Activated CD4-positive, CD25-positive, alpha-beta regulatory T cell treated with anti-CD3 and anti-CD28 coated beads, Interleukin-2, amount 50 U/mL, for 24 hours (primary cell): Measurements from ENCODE around the gene CENPX.

Experiments
- ATAC-seq, 2 donors: fragments of 150-1000 bp; cut with Tn5 transposase; one replicate each; pipeline ENCODE4 v1.10.0; 2021; ENCODE audit warnings: mild to moderate bottlenecking in 1 of 2, moderate library complexity in 1 of 2

The CENPX gene

DNA sequence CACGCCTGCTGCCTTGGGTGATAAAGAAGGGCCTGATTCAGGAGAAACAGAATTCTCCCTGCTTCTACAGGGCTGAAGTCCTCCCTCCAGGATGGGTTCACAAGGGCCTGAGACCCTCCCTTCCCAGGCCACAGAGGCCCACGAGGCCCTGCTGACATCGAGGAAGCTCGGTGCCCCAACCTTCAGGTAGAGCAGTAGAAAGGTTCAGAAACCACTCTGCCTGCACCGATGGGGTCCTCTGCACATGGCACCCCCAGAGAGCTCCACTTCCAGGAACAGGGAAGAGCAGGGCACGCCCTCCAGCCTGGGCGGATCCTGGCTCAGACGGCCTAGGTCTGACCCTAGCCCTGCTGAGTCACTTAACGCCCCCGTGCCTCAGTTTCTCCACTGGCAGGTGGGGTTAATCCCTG, 773 bp downstream of the CENPX start:
- ATAC-seq, result no peak

DNA sequence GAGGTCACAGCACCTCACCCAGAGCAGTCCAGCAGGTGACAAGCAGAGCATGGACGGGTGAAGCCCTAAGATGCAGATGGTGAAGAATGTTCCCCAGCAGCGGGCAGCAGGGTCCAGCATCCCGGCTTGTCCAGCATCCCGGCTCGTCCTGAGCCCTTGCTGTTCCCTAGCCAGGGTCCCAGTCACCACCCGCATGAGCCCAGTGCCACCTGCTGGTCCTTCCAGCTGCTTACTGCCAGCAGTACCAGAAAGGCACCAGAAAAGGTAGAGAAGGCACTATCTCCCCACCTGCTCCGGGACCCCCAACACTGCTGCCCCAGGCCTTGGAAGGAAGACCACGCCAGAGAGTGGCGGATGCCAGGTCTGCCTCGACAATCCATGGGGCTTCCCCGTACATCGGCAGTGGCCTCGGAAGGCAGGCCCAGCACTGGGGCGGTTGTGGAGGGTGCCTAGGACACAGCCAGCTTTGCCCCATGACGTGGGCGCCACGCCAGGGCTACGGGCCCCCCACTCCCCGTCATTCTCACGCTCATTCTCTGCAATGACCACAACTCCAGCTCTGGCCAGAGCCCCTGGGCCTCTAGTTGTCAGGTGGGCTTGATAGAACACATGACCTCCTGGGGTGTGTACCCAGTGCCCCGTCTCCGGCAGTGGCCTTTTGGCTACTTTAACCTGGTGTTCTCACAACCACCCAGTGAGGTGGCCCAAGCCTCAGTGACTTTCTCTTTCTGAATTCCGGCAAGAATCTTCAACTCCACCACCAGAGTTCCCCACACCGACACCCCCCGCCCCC, 1.4 kb downstream of the CENPX start:
- ATAC-seq, result no peak

DNA sequence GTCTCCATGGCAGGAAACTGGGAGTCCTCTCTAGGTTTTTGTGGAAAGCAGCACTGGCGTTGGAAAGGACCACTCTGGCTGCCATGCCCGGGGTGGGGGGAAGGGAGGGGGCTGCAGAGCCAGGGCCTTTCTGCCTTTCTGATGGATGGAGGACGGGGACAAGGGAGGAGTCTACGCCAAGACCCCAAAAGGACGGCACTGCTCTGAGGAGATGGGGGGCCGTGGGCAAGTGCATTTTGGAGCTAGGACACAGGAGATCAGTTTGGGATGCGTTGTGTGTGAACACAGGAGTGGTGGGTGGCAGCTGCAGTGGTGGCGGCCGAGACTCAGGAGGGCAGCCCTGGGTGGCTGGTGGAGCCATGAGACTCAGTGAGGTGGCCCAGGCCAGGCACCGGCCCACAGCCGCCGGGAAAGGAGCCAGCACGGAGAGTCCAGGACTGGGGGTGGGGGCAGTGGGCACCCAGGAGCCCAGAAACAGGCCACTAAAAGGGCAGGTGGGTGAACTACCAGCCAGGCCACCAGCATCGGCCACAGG, 2.0 kb downstream of the CENPX start:
- ATAC-seq, result no peak

DNA sequence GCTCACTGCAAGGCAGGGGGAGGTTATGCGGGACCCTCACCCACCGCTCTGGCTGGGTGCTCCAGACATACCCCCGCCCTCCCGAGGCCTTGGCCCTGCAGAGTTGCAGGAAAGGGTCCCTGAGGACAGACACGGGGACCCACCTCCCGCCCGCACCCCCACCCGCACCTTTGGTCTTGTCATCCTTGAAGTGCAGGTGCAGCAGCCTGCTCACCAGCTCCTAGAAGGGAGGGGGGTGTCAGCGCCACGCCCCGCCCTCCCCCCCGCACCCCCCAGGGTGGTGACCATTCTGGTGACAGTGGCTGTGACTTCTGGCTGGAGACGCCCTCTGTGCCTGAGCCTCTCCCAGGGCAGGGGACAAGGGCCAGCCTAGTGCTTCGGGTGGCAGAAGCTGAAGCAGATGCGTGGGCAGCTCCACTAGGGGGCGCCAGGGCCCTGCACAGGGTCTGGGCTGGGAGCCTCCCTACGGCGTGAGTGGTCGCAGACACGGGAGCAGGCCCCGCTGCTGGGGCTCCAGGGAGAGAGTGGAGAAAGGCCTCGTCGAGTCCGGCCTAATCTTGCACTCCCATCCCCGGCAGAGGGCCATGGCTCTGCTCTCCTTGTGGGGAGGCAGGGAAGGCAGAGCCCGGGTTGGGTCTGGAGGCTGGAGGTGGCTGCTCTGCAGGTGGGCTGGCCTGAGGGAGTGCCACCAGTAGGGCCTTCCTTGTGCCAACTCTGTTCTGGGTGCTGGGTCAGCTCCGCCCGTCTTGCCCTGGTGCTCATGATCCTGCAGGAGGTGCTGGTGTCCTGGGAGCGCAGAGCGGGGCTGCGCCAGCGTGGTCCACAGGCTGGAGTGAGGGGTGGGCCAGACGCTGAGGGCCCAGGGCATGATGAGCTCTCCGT, 2.7 kb downstream of the CENPX start:
- no peak for ATAC-seq

DNA sequence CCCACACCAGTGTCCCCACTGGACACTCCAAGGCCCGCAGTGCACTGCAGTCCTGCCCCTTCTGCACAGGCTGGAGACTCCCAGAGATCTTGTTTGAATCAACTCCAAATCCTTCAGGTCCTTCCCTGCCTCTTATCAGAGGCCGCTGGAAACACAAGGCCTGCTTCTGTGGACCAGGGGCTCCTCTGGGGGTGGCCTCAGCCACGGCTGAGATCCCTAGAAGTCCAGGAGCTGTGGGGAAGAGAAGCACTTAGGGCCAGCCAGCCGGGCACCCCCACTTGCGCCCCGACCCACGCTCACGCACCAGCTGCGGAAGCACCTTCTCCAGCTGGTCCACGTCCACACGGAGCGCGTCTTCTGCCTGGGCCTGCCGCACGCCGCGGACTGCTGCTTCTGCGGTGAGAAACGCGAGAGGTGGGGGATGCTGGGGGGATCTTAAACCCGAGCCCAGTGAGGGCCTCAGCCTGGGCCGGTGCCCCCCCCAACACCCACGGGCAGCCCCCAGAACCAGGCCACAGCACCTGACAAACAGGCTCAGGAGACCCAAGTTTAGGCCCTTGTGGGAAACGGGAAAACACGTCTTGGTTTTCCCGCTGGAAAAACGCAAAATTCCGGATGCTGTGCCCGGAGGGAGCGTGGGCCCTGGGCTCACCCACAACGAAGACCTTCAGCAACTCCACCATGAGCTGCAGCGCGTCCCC, 3.5 kb downstream of the CENPX start:
- ATAC-seq, result no peak

DNA sequence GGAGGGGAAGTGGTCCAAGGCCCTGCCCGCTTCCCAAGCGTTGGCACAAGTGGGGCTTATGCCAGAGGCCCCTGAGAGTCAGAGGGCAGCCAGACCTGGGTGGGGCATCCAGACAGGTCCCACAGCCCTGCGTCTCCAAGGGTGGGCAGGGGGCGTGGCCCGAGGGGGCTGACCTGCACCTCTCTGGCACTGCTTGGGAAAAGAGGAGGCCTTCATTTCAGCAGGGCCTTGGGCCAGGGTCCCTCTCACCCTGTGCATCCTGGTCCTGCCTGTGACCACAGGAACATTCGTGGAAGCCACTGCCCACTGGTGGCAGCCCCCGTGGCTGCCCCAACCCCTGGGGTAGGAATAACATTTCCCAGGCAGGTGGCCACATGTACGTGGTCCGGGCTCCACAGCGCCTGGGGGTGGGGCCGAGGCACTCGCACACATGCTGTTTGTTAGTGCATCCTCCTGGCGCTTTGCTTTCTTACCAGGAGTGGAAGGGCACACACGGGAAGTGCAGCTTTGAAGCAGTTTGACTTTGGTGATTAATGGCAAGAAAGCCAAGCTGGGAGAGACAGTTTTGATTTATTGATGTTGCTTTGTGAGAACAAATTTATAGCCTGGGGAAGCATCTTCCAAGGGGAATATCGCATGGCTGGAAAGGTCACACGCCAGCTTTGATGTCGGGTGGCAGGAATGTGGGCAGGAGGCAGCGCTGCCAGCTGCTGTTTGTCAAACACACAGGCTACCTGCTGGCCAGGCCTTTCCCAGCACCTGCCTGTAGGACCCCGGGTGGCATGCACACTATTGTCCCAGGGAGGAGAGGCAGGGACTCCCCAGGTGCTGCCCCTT, 4.3 kb downstream of the CENPX start:
- ATAC-seq, result no peak

DNA sequence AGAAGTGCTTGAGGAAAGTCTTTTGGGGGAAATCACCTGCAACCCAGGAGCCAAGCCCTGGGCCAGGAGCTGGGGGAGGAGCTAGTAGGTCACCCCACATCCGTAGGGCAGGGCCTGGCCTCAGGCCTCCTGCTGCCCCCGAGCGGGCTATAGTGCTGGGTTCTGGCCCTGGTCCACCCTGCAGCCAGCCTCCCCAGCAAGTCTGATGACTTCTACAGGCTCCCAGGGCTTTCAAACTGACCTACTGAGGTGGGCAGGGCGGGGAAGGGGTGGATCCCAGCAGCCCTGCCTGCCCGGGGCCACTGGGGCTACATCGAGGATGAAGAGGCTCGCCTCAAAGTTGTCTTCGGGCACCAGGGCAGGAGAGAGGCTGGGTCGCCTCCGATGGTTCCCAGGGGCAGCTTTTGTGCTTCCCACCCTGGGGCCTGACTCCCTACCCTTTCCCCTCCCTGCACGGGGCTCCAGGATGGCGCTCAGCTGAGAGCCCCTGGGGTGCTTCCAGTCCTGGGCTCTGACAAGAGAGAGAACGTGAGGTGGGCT, 5.0 kb downstream of the CENPX start:
- ATAC-seq, result no peak

DNA sequence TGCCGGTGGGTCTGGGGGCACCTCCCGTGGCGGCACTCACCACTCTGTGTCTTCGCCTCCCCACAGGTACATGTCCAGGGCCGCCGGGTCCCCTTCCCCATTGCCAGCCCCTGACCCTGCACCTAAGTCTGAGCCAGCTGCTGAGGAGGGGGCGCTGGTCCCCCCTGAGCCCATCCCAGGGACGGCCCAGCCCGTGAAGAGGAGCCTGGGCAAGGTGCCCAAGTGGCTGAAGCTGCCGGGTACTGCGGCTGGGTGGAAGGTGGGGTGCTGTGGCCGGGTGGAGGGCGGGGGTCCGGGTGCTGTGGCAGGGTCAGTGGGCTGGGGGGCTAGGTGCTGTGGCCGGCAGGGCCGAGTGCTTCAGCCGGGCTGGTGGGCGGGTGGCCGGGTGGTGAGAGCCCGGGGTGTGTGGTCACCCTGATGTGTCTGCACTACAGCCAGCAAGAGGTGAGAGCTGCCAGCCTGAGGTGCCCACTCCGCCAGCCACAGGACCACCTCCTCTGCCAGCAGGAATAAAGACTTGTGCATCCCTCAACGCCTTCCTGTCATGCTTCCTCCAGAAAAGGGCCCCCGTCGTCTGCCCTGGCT, 5.7 kb downstream of the CENPX start:
- ATAC-seq, result no peak

DNA sequence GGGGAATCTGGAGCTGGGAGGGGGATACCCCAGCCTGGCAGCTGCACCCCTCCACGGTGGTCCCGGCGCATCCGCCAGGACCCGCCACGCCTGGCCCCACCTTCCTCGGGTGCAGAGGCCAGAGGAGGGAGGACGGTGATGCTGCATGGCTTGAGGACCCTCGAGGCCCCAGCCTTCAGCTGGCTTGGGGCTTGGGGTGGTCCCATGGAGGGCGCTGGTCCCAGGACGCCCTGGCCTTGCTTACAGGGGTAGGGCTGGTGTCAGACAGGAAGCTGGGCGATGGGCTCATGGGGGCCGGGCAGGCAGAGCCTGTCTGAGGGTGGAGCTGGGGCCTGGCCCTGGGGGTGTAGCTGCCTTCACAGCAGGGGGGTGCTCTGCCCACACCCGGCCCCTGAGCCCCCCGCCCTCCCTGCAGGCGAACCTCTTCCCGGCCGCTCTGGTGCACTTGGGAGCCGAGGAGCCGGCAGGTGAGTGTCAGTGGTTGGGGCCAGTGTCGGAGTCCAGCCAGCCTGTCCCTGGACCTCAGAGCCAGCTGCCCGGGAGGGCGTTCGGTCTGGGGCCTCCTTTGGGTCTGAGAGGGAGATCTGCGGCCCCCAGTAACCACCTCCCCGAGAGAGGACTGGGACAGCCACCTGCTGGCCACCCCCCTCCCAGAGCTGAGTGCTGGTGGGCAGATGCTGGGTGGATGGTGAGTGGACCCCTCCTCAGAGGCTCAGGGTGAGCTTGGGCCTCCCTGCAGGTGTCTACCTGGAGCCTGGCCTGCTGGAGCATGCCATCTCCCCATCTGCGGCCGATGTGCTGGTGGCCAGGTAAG, 6.4 kb downstream of the CENPX start:
- no peak for ATAC-seq

DNA sequence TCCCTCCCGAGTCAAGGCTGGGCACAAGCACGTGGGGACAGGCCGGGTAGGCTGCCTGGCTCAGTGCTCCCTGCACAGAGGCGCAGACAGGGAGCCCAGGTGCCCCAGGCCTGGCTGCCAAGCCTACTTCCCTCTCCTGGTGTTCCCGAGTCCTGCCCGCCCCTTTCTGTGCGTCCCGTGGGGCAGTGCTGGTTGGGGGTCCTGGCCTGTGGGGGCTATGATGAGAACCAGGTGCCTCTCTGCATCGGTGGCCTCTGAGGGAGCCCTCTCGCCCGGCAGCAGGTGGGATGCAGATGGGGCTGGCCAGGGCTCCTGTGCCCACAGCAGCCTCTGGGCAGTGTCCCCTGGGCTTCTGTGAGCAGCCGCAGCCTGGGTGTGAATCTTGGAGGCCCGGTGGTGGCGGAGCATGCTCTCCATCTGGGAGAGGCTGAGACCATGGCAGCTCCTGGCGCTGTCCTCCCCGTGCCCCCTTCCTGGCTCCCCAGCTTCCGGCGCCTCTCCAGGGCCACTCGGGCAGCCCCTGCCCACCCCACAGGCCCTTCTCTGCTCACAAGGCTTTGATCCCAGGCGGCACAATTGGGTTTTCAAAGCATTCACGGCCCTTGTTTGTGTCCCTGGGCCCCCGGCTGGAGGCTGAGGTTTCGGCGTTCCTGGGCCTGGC, 7.2 kb downstream of the CENPX start:
- ATAC-seq, result no peak

DNA sequence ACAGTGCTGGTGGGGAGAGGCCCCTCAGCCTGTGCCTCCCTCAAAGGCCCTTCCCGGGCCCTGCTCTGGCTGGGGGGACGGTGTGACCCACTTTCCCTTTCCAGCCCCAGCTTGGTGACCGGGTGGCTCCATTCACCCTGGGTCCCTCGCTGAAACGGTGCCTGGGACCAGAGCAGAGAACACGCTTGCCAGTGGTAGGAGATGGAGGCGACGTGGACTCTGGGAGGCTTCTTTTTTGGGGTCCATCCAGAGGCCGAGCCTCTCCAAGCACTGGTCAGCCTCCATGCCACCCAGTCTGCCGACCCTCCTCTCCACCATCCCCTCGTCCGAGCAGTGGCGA, 7.7 kb downstream of the CENPX start:
- ATAC-seq, result no peak

DNA sequence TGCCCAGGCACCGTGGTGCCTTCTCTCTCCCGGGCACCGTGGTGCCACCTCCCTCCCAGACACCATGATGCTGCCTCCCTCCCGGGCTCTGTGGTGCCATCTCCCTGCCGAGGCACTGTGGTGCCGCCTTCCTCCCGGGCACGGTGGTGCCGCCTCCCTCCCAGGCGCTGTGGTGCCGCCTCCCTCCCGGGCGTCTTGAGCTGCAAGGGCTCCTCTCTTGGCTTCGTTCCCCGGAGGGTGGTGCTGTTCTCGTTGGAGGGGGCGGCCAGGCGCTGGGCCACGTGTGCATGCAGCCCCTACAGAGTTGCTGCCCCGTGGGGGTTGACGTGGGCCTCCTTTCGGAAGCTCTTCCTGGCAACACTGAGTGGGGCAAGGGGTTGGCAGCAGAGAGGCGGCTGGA, 8.2 kb downstream of the CENPX start:
- no peak for ATAC-seq

DNA sequence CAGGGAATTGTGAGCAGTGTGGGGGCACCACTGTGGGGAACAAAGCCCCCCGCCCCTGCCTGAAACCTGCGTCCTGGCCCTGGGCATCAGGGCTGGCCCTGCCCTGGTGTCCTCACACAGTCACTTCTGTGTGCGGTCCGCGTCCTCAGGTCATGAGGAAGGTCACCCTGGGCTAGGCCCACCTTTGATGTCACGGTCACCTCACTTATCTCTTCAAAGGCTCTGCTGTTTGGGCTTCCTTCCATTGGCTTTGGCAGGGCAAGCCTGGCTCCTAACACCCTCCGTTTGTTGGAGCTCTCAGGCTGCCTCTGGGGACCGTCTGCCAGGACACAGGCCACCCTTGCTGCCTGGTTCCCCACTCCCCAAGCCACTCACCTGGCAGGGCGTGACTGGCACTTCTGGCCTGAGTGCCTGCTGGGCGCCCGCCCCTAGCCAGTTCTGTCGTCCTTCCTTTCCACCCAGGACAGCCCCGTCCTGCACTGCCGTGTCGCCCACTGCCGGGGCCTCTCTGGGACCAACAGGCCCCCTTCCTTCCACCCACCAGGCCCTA, 8.8 kb downstream of the CENPX start:
- no peak for ATAC-seq

DNA sequence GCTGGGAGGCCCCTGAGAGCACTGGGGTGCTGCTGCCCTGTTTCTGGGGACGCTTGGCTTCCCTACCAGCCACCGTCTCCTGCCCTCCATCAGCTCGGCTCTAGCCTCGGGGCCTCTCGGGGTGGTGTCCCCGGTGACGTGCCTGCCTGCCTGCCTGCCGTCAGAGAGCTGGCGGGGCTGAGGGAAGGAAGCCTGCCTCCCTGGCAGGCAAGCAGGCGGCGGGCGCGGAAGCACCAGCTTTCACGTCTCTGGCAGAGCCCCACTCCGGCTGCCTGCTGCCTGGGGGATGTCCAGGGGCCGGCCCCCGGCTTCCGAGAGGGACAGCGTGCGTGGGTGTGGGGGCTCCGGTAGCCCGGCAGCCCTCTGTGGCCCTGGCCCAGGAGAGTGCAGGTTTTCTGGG, 9.3 kb downstream of the CENPX start:
- no peak for ATAC-seq

DNA sequence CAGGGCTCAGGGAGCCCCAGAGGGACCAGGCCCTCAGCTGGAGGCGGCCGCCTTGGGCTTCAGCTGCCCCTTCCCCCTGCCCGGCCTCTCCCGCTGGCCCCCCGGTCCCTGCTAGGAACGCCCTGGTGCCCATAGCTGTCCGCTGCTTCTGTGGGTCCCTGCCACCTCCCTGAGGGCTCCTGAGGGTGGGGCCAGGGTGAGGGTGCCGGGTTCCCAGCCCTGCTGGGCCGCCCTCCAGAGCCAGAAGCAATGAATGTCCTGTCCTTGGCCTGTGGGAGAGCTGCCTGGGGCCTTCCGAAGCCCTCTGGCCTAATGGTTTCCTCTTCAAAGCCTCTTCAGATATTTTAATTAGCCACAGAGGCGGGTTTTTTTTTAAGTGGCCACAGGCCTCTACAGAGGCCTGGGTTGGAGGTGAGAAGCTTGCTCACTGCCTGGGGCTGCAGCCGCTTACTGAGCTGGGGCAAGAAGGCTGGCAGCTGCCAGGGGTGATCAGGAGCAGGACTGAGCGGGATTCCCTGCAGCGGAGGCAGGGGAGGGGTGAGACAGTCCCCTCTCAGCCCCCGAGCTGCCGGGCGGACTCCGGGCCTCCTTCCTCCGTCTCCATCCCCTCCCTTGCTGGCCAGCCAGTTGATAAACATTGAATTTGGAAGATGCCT, 9.9 kb downstream of the CENPX start:
- ATAC-seq, result no peak

DNA sequence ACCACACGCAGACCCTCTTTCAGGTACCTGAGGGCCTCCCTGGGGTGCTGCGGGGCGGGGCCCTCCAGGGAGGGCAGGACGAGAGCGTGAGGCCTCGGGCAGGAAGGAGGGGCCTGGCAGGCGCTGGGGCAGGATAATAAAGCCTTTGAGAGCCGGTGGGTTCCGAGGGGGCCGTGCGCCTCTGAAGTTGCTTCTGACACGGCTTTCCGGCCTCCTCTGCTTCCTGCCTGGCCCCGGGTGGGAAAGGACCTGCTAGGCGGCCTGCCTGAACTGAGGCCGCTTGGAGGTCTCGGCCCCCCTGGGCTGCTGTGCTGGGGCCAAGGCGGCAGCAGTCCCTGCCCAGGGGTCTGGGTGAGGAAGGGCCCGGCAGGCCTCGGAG, 10.4 kb downstream of the CENPX start:
- no peak for ATAC-seq

DNA sequence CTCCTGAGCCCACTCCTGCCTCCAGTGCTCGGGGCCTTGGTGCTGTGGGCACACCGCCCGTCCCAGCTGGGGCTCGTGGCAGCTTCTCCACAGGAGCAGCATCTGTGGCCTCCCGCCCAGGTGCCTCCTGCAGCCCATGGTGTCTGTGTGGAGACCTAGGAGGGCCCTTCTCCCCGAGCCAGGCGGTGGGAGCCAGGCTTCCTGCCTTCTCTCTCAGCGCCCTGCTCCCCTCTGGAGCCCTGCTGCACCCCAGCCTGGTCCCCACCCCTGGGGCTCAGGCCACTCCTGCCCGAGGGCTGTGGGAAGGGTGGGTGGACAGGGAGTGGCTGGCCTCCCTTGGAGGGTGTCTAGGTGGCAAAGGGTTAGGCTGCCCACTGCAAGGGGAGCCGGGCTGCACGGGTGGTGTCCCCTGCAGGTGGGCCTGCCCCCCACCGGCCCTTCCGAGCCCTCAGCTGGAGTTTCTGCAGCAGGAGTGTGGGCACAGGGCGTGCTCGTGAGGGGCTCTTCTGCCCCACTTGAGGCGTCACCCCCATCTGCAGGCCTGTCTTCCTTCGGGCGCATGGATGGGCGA, 11.0 kb downstream of the CENPX start:
- no peak for ATAC-seq

DNA sequence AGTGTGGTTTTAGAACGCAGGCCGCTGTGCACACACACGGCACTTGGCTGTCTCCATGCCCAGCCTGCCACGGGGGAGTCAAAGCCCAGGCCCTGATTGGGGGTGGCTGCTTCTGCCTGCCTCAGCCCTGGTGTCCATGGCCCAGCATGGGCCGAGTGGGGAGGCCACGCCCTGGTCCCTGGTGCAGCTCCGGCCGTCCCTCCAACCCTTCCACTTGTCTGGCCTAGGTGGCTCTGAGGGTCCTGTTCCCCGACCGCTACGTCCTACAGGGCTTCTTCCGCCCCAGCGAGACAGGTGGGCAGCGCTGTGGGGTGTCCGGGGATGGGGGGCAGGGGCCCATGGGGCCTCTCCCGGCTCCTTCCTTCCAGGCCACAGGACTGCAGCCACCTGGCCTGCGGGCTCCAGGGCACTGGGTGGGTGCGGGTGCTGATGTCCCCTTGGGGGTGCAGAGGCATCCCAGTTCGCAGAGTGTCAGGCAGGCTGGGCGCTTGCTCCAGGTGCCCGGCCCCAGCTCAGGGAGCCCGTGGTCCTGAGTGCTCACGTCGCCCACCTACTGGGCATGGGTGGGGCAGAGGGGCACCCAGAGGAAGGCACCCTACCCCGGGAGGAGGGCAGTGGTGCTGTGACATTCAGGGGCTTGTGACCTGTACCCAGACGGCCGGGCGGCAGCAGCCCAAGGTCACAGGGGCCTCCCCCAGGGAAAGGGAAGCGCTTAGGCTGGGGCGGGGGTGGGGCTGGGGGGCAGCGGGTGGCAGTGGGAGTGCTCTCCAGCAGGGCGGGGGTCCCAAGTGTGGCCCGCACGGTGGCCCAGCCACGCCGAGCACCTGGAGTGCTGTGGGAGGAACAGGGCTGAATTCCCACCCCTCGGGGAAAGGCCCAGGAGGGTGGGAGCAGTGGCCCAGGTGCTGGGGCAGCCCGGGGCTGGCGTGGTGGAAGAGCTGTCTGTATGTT, 11.8 kb downstream of the CENPX start:
- no peak for ATAC-seq
